Activated effector memory CD4-positive, alpha-beta T cell treated with Interleukin-2 at 50 U/mL for 16 hours (primary cell): ENCODE measurements around the gene TSPAN33.
A peak's percentile ranks its signal among the peaks of the same experiment; 100 is the strongest.
"Not testable (repeated sequence)": the region's sequence is repeated elsewhere in the genome, so short reads cannot be mapped to it uniquely, and the experiment has no call there.

ENCODE experiments used
- DNase-seq: peaks from one replicate; pipeline ENCODE4 v3.0.0-alpha.2; 2020

TSPAN33 gene

DNA sequence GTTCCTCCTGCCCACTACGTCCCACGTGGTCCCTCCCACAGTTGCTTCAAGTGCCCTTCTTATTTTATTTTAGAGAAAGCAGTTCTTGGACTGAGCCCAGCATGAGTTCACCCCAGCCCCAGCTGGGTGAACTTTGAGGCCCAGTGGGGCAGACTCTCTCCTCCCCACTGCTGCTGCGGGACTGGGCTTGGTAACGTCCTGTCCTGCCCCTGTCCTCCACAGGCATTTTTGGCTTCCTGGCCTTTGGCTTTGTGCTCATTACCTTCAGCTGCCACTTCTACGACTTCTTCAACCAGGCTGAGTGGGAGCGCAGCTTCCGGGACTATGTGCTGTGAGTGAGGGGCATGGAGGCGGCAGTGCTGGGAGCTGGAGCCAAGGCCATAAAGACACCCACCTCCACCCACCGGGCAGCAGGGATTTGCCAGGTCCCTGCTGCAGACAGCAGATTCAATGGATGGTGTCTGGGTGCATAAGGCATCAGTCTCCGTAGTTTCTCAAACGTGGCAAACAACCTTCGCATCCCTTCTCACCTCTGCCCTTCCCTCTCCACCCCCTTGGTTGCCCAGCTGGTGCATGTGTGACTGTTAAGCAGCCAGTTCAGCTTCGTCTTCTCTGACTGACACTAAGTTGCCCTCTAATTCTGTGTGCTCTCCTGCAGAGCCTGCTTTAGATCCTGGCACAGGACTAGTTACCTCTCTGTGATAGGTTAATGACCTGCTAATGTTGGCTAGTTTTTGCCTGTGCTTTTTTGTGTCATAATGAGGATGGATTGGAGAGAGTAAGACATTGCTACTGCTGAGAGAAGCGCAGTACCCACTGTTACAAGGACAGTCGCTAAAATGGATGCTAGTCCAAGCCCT, 64.8 kb downstream of the TSPAN33 start:
- DNase-seq: no peak

DNA sequence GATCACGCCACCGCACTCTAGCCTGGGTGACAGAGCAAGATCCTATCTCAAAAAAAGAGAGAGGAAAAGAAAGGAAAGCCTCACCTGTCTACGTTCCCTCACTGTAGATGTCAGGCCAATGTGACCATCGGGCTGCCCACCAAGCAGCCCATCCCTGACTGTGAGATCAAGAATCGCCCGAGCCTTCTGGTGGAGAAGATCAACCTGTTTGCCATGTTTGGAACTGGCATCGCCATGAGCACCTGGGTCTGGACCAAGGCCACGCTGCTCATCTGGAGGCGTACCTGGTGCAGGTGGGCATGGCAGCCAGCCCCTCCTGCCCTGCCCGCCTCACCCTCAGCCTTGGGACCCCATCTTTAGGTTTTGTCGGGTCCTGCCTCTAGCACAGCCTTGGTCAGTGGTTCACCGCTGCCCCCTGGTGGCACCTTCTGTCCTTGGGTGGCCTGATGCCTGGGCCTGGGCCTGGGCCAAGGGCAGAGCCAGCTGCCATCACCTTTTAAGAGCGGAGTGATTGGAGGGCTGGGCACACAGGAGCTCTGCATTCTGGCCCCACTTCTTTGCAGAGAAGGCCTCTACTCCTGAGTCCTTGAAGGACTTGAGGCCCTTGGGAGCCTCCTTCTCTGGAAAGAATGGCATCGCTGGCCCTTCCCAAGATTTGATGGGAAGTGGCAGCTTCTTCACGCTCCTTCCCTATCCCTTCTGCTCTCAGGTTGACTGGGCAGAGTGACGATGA, 65.9 kb downstream of the TSPAN33 start:
- DNase-seq: peak; percentile 18

DNA sequence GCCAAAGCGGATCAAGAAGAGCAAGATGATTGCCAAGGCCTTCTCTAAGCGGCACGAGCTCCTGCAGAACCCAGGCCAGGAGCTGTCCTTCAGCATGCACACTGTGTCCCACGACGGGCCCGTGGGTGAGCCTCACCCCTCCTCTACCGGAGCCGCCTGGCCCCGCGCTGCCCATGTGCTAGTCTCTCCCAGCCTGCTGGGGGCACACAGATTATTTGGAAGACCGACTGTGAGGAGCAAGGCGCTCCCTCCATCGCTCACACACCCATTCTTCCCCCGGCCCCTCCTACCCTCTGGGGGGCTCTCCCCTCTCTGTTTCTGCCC, 66.4 kb downstream of the TSPAN33 start:
- no peak for DNase-seq

DNA sequence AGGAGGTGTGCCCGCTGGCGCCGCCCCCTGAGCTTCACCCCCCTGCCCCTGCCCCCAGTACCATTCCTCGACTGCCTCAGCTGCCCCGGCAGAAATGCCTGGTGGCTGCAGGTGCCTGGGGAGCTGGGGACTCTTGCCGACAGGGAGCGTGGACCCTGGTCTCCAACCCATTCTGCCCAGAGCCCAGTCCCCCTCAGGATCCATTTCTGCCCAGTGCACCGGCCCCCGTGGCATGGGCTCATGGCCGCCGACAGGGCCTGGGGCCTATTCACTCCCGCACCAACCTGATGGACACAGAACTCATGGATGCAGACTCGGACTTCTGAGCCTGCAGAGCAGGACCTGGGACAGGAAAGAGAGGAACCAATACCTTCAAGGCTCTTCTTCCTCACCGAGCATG, 67.6 kb downstream of the TSPAN33 start:
- no peak for DNase-seq

DNA sequence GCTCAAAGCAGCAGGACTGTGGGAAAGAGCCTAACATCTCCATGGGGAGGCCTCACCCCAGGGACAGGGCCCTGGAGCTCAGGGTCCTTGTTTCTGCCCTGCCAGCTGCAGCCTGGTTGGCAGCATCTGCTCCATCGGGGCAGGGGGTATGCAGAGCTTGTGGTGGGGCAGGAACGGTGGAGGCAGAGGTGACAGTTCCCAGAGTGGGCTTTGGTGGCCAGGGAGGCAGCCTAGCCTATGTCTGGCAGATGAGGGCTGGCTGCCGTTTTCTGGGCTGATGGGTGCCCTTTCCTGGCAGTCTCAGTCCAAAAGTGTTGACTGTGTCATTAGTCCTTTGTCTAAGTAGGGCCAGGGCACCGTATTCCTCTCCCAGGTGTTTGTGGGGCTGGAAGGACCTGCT, 68.1 kb downstream of the TSPAN33 start:
- no peak for DNase-seq

DNA sequence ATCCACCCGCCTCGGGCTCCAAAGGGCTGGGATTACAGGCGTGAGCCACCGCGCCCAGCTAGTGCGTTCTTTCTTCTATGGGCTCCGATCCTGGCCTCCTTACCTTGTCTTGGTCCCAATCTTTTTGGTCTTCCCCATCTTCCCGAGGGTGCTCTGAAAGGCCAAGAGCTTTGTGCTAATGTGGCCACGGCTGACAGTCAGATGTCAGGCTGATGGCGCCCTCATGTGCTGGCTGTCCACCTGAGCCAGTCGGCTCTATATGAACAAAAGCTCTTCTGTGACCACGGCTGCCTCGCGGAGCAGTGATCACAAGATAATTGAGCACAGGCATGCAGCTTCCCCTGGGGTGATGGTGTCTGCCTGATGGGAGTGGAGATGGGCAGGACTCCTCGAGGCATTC, 69.3 kb downstream of the TSPAN33 start:
- DNase-seq: no peak

DNA sequence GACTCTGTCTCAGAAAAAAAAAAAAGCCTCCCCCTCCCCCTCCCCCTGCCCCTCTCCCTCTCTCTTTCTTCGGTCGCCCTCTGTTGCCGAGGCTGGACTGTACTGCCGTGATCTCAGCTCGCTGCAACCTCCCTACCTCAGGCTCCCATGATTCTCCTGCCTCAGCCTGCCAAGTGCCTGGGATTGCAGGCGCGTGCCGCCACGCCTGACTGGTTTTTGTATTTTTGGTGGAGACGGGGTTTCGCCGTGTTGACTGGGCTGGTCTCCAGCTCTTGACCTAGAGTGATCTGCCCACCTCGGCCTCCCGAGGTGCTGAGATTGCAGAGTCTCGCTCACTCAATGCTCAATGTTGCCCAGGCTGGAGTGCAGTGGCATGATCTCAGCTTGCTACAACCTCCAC, 71.2 kb downstream of the TSPAN33 start:
- DNase-seq: not testable (repeated sequence)

DNA sequence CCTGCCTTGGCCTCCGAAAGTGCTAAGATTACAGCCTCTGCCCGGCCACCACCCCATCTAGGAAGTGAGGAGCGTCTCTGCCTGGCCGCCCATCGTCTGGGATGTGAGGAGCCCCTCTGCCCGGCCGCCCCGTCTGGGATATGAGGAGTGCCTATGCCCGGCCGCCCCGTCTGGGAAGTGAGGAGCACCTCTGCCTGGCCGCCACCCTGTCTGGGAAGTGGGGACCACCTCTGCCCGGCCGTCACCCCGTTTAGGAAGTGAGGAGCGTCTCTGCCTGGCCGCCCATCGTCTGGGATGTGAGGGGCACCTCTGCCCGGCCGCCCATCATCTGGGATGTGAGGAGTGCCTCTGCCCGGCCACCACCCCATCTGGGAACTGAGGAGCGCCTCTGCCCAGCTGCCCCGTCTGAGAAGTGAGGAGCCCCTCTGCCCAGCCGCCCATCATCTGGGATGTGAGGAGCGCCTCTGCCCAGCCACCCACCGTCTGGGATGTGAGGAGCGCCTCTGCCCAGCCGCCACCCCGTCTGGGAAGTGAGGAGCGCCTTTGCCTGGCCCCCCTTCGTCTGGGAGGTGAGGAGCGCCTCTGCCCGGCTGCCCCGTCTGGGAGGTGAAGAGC, 71.7 kb downstream of the TSPAN33 start:
- not testable (repeated sequence) for DNase-seq

DNA sequence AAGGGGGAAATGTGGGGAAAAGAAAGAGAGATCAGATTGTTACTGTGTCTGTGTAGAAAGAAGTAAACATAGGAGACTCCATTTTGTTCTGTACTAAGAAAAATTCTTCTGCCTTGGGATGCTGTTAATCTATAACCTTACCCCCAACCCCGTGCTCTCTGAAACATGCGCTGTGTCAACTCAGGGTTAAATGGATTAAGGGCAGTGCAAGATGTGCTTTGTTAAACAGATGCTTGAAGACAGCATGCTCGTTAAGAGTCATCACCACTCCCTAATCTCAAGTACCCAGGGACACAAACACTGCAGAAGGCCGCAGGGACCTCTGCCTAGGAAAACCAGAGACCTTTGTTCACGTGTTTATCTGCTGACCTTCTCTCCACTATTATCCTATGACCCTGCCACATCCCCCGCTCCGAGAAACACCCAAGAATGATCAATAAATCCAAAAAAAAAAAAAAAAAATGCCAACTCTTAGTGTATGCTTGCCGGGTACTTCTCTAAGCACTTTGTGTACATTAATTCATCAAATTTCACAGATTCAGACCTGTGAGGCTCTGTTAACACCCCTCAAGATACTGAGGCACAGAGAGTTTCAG, 72.4 kb downstream of the TSPAN33 start:
- DNase-seq: not testable (repeated sequence)

DNA sequence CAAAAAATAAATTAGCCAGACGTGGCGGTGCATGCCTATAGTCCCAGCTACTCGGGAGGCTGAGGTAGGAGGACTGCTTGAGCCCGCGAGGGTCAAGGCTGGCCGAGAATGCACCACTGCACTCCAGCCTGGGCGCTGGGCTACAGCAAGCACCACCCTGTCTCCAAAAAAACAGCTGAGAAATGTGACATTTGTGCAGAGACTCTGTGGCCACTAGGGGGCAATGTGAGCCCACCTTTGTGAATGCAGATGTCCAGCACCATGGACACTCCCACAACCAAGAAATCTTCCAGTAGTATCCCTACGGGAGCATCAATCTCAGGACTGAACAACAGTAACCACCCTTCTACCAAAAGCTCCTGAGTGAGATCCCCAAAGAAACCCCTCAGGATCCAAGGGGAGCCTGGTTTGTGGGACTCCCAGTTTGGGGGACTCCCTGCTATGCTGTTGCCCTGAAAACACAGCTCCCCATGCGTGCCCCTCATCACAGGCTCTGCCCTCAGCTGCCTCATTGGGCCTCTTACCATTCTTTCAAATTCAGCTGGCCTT, 74.1 kb downstream of the TSPAN33 start:
- DNase-seq: peak; percentile 66

DNA sequence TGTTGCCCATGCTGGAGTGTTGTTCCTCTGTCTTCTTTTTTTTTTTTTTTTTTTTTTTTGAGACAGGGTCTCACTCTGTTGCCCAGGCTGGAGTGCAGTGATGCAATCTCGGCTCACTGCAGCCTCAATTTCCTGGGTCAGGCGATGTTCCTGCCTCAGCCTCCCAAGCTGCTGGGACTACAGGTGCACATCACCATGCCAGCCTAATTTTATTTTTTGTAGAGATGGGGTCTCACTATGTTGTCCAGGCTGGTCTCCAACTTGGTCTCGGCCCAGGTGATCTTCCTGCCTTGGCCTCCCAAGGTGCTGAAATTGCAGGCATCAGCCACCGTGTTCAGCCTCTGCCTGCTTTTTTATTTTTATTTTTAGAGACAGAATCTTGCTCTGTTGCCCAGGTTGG, 74.7 kb downstream of the TSPAN33 start:
- not testable (repeated sequence) for DNase-seq
